ENCODE results near the gene ZSWIM3. TPM values are rescaled to one million over a fixed set of nuclear protein-coding genes. Genes with fewer than 3 reads are reported as not detected.

ZSWIM3 gene
- total and polyA plus RNA-seq, 2 donors (not counting 3 experiments of a cell fraction or from before 2014, with no cell fraction given): 3.8 to 4.4 TPM

DNA sequence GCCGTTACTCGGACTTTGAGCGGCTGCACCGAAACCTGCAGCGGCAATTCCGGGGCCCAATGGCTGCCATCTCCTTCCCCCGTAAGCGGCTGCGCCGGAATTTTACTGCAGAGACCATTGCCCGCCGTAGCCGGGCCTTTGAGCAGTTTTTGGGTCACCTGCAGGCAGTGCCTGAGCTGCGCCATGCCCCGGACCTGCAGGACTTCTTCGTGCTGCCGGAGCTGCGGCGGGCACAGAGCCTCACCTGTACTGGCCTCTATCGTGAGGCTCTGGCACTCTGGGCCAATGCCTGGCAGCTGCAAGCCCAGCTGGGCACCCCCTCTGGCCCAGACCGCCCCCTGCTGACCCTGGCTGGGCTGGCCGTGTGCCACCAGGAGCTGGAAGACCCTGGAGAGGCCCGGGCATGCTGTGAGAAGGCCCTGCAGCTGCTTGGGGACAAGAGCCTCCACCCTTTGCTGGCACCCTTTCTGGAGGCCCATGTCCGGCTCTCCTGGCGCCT is 16.7 kb upstream of the ZSWIM3 start:
- no peak for DNase-seq (ENCODE audit: low read depth, low spot score)
- no peaks in the 10 kb centered on the region for H4K20me1 ChIP-seq (replicated peaks; ENCODE audit: control insufficient read depth, extremely low read depth, insufficient read depth, low read length)
- no peak overlapping the region for H3K4me3 ChIP-seq (replicated peaks in 1 of 3; ENCODE audit: insufficient read depth in 1 of 3, low read depth in 1 of 3, low read length in 3 of 3)
- no peak overlapping the region for H2AFZ ChIP-seq (ENCODE audit: low read depth, low read length)
- dilution Hi-C loops (cut with MboI; ENCODE audit: extremely low pct_ligation_motif_present, low sequenced_read_pairs): no loop called here
- ChIA-PET POLR2A (no interaction called here), CTCF (interaction anchor here (0.7 to 1.9 kb wide), 4 partner anchors 9 to 42 kb away, joined by 3 to 6 read pairs (median 4); no protein-coding TSS in a partner anchor)
- no peaks in the 10 kb centered on the region for H3K9me1 ChIP-seq (replicated peaks; ENCODE audit: control insufficient read depth, extremely low read depth, insufficient read depth, low read length)
- H3K27me3 ChIP-seq (ENCODE audit: control insufficient read depth in 2 of 2, insufficient read depth in 2 of 2, low read length in 2 of 2): no peaks in the 10 kb centered on the region
- no peak for FAIRE-seq
- intact Hi-C loops (cut with micrococcal nuclease): no loop called here
- no TSS peak for BruUV-seq (replicated peaks)
- TF ChIP-seq EZH2 (IDR thresholded peaks at IDR 0.05; ENCODE audit: borderline replicate concordance, low read depth, low read length, severe bottlenecking) (no peak), MAX (IDR thresholded peaks at IDR 0.05; ENCODE audit: insufficient read depth, insufficient read length) (no peak), FOS (IDR thresholded peaks at IDR 0.05; ENCODE audit: borderline replicate concordance, insufficient read depth, low read length) (no peak), MYC (IDR thresholded peaks at IDR 0.05; ENCODE audit: low read depth, low read length) (no peak), POLR2AphosphoS5 (IDR thresholded peaks at IDR 0.05; ENCODE audit: insufficient read depth, low read depth, low read length) (no peak), GATA2 (IDR thresholded peaks at IDR 0.05; ENCODE audit: insufficient read depth, insufficient read length, low read depth, low read length) (no peak)
- TF ChIP-seq, protein P1, sequence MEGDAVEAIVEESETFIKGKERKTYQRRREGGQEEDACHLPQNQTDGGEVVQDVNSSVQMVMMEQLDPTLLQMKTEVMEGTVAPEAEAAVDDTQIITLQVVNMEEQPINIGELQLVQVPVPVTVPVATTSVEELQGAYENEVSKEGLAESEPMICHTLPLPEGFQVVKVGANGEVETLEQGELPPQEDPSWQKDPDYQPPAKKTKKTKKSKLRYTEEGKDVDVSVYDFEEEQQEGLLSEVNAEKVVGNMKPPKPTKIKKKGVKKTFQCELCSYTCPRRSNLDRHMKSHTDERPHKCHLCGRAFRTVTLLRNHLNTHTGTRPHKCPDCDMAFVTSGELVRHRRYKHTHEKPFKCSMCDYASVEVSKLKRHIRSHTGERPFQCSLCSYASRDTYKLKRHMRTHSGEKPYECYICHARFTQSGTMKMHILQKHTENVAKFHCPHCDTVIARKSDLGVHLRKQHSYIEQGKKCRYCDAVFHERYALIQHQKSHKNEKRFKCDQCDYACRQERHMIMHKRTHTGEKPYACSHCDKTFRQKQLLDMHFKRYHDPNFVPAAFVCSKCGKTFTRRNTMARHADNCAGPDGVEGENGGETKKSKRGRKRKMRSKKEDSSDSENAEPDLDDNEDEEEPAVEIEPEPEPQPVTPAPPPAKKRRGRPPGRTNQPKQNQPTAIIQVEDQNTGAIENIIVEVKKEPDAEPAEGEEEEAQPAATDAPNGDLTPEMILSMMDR (IDR thresholded peaks at IDR 0.05; ENCODE audit: extremely low read depth in 1 of 2, insufficient read depth in 1 of 2, low read depth in 1 of 2, low read length in 2 of 2): no peak
- no peaks in the 10 kb centered on the region for H3K79me2 ChIP-seq (ENCODE audit: control insufficient read depth, insufficient read depth, low read length)
- peaks cover 6% of the 10 kb centered on the region for H3K4me1 ChIP-seq (ENCODE audit: control insufficient read depth, extremely low read depth, insufficient read depth, low read length)
- no peak overlapping the region for H3K4me2 ChIP-seq (ENCODE audit: insufficient read depth, low read length)
- peaks cover 0 to 30% of the 10 kb centered on the region in 2 experiments for H3K36me3 ChIP-seq (ENCODE audit: control insufficient read depth in 2 of 2, extremely low read depth in 1 of 2, insufficient read depth in 2 of 2, low read length in 2 of 2)
- H3K9ac ChIP-seq (replicated peaks; ENCODE audit: extremely low read depth, insufficient read depth, low read length): no peak overlapping the region
- no peak overlapping the region for H3K27ac ChIP-seq (ENCODE audit: insufficient read depth, low read depth, low read length)
- H3K9me3 ChIP-seq (replicated peaks; ENCODE audit: control insufficient read depth, insufficient read depth, low read length): no peaks in the 10 kb centered on the region
